Ishikawa (cell line): ENCODE results near the gene SRSF12.

Experiments
- CEBPB ChIP-seq: IDR thresholded peaks from 2 replicates; pipeline ENCODE4 v1.6.1; 2012
- CREB1 ChIP-seq: IDR thresholded peaks from 2 replicates; pipeline ENCODE4 v1.6.1; 2012; ENCODE audit warnings: low read depth
- EGR1 ChIP-seq: IDR thresholded peaks from 2 replicates; pipeline ENCODE4 v1.6.1; 2012
- EP300 ChIP-seq: IDR thresholded peaks from 2 replicates; pipeline ENCODE4 v1.6.1; 2012; ENCODE audit warnings: borderline replicate concordance
- FOXM1 ChIP-seq: IDR thresholded peaks from 2 replicates; pipeline ENCODE4 v1.6.1; 2012; ENCODE audit warnings: low read depth, borderline replicate concordance
- NFIC ChIP-seq: IDR thresholded peaks from 2 replicates; pipeline ENCODE4 v1.6.1; 2012
- RAD21 ChIP-seq: IDR thresholded peaks from 2 replicates; pipeline ENCODE4 v1.6.1; 2012; ENCODE audit warnings: low read depth
- TAF1 ChIP-seq: IDR thresholded peaks from 2 replicates; pipeline ENCODE4 v1.6.1; 2012; ENCODE audit warnings: low read depth, mild to moderate bottlenecking
- TCF12 ChIP-seq: IDR thresholded peaks from 2 replicates; pipeline ENCODE4 v1.6.1; 2012; ENCODE audit warnings: low read depth
- TEAD4 ChIP-seq: IDR thresholded peaks from 2 replicates; pipeline ENCODE4 v1.6.1; 2012
- YY1 ChIP-seq: IDR thresholded peaks from 2 replicates; pipeline ENCODE4 v1.6.1; 2012; ENCODE audit warnings: low read depth
- ZBTB7A ChIP-seq: IDR thresholded peaks from 2 replicates; pipeline ENCODE4 v1.6.1; 2012; ENCODE audit warnings: low read depth
- TF ChIP-seq, protein P1 (sequence below): IDR thresholded peaks from 2 replicates; pipeline ENCODE4 v1.6.1; 2012; ENCODE audit warnings: low read depth, mild to moderate bottlenecking
- TF ChIP-seq, protein P2 (sequence below): IDR thresholded peaks from 2 replicates; pipeline ENCODE4 v1.6.1; 2012
- TF ChIP-seq, protein P3 (sequence below): IDR thresholded peaks from 2 replicates; pipeline ENCODE4 v1.6.1; 2012

Gene SRSF12

DNA sequence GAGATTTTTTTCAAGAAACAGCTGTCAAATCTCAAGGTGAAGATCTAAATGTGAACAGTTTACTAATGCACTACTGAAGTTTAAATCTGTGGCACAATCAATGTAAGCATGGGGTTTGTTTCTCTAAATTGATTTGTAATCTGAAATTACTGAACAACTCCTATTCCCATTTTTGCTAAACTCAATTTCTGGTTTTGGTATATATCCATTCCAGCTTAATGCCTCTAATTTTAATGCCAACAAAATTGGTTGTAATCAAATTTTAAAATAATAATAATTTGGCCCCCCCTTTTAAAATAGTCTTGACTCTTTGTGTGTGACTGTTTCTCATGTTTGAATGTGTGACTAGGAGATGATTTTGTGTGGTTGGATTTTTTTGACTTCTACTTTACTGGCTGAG, 33.3 kb downstream of the SRSF12 start:
- TF ChIP-seq CREB1 (no peak), TCF12 (no peak), ZBTB7A (no peak), RAD21 (no peak), YY1 (no peak), FOXM1 (no peak), CEBPB (no peak), EGR1 (no peak), TAF1 (no peak), TEAD4 (no peak), EP300 (no peak), NFIC (no peak)
- TF ChIP-seq, protein P1, sequence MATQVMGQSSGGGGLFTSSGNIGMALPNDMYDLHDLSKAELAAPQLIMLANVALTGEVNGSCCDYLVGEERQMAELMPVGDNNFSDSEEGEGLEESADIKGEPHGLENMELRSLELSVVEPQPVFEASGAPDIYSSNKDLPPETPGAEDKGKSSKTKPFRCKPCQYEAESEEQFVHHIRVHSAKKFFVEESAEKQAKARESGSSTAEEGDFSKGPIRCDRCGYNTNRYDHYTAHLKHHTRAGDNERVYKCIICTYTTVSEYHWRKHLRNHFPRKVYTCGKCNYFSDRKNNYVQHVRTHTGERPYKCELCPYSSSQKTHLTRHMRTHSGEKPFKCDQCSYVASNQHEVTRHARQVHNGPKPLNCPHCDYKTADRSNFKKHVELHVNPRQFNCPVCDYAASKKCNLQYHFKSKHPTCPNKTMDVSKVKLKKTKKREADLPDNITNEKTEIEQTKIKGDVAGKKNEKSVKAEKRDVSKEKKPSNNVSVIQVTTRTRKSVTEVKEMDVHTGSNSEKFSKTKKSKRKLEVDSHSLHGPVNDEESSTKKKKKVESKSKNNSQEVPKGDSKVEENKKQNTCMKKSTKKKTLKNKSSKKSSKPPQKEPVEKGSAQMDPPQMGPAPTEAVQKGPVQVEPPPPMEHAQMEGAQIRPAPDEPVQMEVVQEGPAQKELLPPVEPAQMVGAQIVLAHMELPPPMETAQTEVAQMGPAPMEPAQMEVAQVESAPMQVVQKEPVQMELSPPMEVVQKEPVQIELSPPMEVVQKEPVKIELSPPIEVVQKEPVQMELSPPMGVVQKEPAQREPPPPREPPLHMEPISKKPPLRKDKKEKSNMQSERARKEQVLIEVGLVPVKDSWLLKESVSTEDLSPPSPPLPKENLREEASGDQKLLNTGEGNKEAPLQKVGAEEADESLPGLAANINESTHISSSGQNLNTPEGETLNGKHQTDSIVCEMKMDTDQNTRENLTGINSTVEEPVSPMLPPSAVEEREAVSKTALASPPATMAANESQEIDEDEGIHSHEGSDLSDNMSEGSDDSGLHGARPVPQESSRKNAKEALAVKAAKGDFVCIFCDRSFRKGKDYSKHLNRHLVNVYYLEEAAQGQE, result no peak
- TF ChIP-seq, protein P2, sequence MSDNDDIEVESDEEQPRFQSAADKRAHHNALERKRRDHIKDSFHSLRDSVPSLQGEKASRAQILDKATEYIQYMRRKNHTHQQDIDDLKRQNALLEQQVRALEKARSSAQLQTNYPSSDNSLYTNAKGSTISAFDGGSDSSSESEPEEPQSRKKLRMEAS, result no peak
- TF ChIP-seq, protein P3, sequence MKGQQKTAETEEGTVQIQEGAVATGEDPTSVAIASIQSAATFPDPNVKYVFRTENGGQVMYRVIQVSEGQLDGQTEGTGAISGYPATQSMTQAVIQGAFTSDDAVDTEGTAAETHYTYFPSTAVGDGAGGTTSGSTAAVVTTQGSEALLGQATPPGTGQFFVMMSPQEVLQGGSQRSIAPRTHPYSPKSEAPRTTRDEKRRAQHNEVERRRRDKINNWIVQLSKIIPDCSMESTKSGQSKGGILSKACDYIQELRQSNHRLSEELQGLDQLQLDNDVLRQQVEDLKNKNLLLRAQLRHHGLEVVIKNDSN, result no peak

DNA sequence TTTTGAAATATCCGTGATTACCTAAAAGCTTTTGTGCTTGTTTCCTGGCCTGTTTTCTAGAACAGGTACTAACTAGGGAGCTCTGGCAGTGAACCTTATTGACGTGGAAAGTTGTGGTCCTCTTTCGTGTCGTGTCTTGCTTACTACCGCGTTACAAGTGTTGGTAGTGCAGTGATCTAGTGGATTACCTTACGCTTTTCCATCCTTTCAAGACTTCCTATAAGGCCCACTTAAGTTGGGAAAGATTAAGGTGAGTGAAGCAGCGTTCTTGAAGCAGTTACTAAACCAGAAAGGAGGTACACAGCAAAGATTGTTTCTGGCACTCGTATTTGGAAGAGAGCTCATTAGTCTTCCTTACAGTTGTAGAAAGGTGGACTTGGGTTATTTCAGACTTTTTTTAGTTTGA, 35.4 kb downstream of the SRSF12 start:
- TF ChIP-seq TAF1 (no peak), NFIC (no peak), EGR1 (no peak), ZBTB7A (no peak), YY1 (no peak), CEBPB (no peak), EP300 (no peak), TEAD4 (no peak), CREB1 (no peak), RAD21 (no peak), FOXM1 (no peak), TCF12 (no peak)
- TF ChIP-seq, protein P3, result no peak
- TF ChIP-seq, protein P2, result no peak
- TF ChIP-seq, protein P1, result no peak

DNA sequence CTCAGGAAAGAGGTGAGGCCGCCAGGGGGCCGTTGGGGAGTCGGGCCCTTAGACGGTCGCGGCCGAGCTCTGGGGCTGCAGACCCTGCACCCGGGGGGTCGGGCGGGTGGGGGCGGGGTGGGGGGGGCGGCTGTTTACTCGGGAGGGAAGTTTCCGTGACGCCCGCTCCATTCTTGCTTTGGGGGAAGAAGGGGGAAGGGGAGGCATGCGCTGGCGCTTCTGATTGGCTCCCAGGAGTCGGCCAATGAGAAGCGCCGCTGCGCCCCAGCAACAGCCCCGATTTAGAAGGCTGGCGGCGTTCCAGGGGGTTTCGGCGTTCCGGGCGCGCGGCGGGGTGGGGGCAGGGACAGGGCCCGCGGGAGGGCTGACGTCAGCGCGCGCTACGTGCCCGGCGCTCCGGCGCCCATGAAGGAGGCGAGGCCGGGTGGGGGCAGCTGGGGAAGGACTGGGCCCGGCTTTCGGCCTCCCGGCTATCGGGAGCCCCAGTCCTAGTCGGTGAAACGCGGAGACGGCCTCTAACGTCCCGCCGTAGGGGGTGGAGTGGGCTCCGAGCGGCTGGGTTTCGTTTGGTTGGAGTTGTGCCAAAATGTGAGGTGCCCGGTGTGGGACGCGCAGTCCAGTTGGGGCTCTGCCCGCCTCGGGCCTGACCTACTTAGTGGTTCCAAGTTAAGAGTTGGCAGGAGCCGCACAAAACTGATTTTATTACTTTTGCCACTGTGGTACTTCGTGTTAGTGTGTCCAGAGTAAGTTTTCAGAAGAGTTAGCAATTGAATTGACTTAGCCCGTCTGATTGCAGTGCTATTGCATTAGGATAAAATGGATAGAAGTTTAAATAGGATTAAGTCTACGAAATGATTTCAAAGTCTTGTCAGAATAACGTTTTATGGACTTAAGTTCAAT, 36.2 kb downstream of the SRSF12 start:
- TF ChIP-seq FOXM1 (no peak), CREB1 (peak; percentile 68), YY1 (peak; percentile 86), TAF1 (peak; percentile 81), EGR1 (0 out of 2 replicates have a peak, but pooled peaks have one; percentile 26), NFIC (peak; percentile 90), EP300 (peak; percentile 86), ZBTB7A (no peak; the same call in 1 of the 2 replicates), RAD21 (no peak), CEBPB (no peak), TEAD4 (peak; percentile 68; the same call in 1 of the 2 replicates), TCF12 (peak; percentile 88)
- TF ChIP-seq, protein P3, result 0 out of 2 replicates have a peak, but pooled peaks have one; percentile 11
- TF ChIP-seq, protein P2, result peak; percentile 62
- TF ChIP-seq, protein P1, result no peak
